Neural cell (in vitro differentiated cells): ENCODE data around the gene MACROD1. TPM values are rescaled to one million over a fixed set of nuclear protein-coding genes. Genes with fewer than 3 reads are reported as not detected.

Experiments
- H2AFZ ChIP-seq: fragments of 200-600, 300-800 bp; sonication (generic), shearing (Covaris generic); 2 replicates; pipeline ENCODE4 v1.6.0; 2014; ENCODE audit warnings: low read depth, mild to moderate bottlenecking, antibody characterized with exemption, low read length, moderate library complexity
- H3F3A ChIP-seq: fragments of 200-600 bp; shearing (Covaris generic); 2 replicates; pipeline ENCODE4 v1.6.1; 2016; ENCODE audit warnings: mild to moderate bottlenecking, moderate library complexity, mixed read lengths, antibody characterized with exemption, low read length; ENCODE audit not compliant: insufficient read depth, poor library complexity, severe bottlenecking
- H3K27ac ChIP-seq: fragments of 200-600, 300-800 bp; sonication (generic), shearing (Covaris generic); 2 replicates; pipeline ENCODE4 v1.5.1; 2014; ENCODE audit warnings: mild to moderate bottlenecking, low read length, moderate library complexity
- H3K27me3 ChIP-seq: fragments of 300-800, 200-600 bp; sonication (generic), shearing (Covaris generic); 2 replicates; pipeline ENCODE4 v1.6.0; 2014; ENCODE audit warnings: mild to moderate bottlenecking, low read depth, low read length, moderate library complexity; ENCODE audit not compliant: insufficient read depth
- H3K36me3 ChIP-seq: fragments of 300-800, 200-600 bp; sonication (generic), shearing (Covaris generic); 2 replicates; pipeline ENCODE4 v1.5.1; 2014; ENCODE audit warnings: mild to moderate bottlenecking, antibody characterized with exemption, low read length, moderate library complexity; ENCODE audit not compliant: insufficient read depth
- H3K4me2 ChIP-seq: fragments of 300-800, 200-600 bp; sonication (generic), shearing (Covaris generic); 2 replicates; pipeline ENCODE4 v1.6.0; 2014; ENCODE audit warnings: mild to moderate bottlenecking, low read length
- H3K4me3 ChIP-seq: fragments of 300-800, 200-600 bp; sonication (generic), shearing (Covaris generic); 2 replicates; pipeline ENCODE4 v1.5.1; 2014; ENCODE audit warnings: mild to moderate bottlenecking, low read length, moderate library complexity
- H3K79me2 ChIP-seq: fragments of 200-600 bp; shearing (Covaris generic); replicated peaks from 2 replicates; pipeline ENCODE4 v1.6.0; 2014; ENCODE audit warnings: mild to moderate bottlenecking, low read length, moderate library complexity; ENCODE audit not compliant: insufficient read depth
- H3K9ac ChIP-seq: fragments of 300-800, 200-600 bp; sonication (generic), shearing (Covaris generic); 2 replicates; pipeline ENCODE4 v1.6.1; 2016; ENCODE audit warnings: mild to moderate bottlenecking, low read length, mixed read lengths
- H3K9me2 ChIP-seq: fragments of 200-600 bp; shearing (Covaris generic); 2 replicates; pipeline ENCODE4 v1.6.1; 2016; ENCODE audit warnings: mild to moderate bottlenecking, low read length, mixed read lengths; ENCODE audit not compliant: insufficient read depth
- H3K9me3 ChIP-seq: fragments of 200-600, 300-800 bp; sonication (generic), shearing (Covaris generic); 2 replicates; pipeline ENCODE4 v1.6.1; 2016; ENCODE audit warnings: mild to moderate bottlenecking, mixed run types, low read length, moderate library complexity, mixed read lengths
- H4K20me1 ChIP-seq: fragments of 200-600 bp; shearing (Covaris generic); 2 replicates; pipeline ENCODE4 v1.6.1; 2016; ENCODE audit warnings: mild to moderate bottlenecking, mixed run types; ENCODE audit not compliant: insufficient read depth
- EP300 ChIP-seq: fragments of 450-650 bp; conservative IDR thresholded peaks from 2 replicates; pipeline ENCODE4 v1.6.1; 2014; ENCODE audit warnings: antibody characterized with exemption, mild to moderate bottlenecking, moderate library complexity; ENCODE audit not compliant: poor library complexity, severe bottlenecking
- EZH2 ChIP-seq: fragments of 200-600, 300-800 bp; shearing (Covaris generic), sonication (generic); IDR thresholded peaks from 2 replicates; pipeline ENCODE4 v1.6.1; 2014; ENCODE audit warnings: antibody characterized with exemption, low read length, borderline replicate concordance, mild to moderate bottlenecking; ENCODE audit not compliant: insufficient read depth, poor library complexity, severe bottlenecking
- MXI1 ChIP-seq: fragments of 450-650 bp; conservative IDR thresholded peaks from 2 replicates; pipeline ENCODE4 v1.6.1; 2014; ENCODE audit warnings: antibody characterized with exemption, mild to moderate bottlenecking; ENCODE audit not compliant: poor library complexity, severe bottlenecking
- POLR2AphosphoS5 ChIP-seq: IDR thresholded peaks from 2 replicates; pipeline ENCODE4 v1.6.1; 2012
- RAD21 ChIP-seq: fragments of 450-650 bp; conservative IDR thresholded peaks from 2 replicates; pipeline ENCODE4 v1.6.1; 2014; ENCODE audit warnings: antibody characterized with exemption, mild to moderate bottlenecking, moderate library complexity
- SMC3 ChIP-seq: fragments of 450-650 bp; conservative IDR thresholded peaks from 2 replicates; pipeline ENCODE4 v1.6.1; 2014; ENCODE audit warnings: antibody characterized with exemption, mild to moderate bottlenecking, moderate library complexity; ENCODE audit not compliant: poor library complexity
- TAF1 ChIP-seq: IDR thresholded peaks from 2 replicates; pipeline ENCODE4 v1.6.1; 2012; ENCODE audit warnings: low read depth
- polyA plus RNA-seq: library from polyadenylated mRNA; depleted of rRNA; stranded (reverse); fragments of >200 nt; gene quantifications from 2 replicates; pipeline ENCODE4 v1.2.3, GENCODE V29; 2014
- TF ChIP-seq, protein P1 (sequence below): IDR thresholded peaks from 2 replicates; pipeline ENCODE4 v1.6.1; 2012; ENCODE audit warnings: borderline replicate concordance
- TF ChIP-seq, protein P2 (sequence below): fragments of 450-650 bp; IDR thresholded peaks from 2 replicates; pipeline ENCODE4 v1.5.1; 2014; ENCODE audit warnings: antibody characterized with exemption, mild to moderate bottlenecking, moderate library complexity; ENCODE audit not compliant: poor library complexity, severe bottlenecking

MACROD1 gene
- polyA plus RNA-seq, 1 donor from 2014 or later = 30.8 TPM

DNA sequence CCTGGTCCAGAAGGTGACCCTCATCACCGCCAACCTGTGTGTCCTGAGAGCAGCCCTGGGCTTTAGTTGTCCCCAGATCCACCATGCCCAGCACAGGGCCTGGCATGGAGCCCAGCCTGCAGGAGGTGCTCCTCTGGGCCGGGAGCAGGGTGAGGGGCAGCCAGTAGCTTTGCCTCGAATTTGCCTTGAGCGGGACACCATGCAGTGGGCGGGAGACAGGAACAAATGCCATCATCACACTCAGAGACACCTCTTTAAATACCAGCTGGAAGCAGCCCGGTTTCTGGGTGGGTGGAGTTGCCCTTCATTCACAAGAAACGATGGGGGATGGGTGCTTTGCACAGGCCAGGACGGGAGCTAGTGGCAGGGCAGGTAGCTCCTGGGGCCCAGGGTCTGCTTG, 110.8 kb downstream of the MACROD1 start:
- Histone ChIP-seq H3K4me3 (no peak overlapping the region), H3K4me2 (no peak overlapping the region), H3K36me3 (no peaks in the 10 kb centered on the region), H3K9me2 (no peaks in the 10 kb centered on the region), H3K27me3 (no peaks in the 10 kb centered on the region), H3K27ac (no peak overlapping the region), H3K9ac (no peak overlapping the region), H2AFZ (no peak overlapping the region), H3F3A (no peaks in the 10 kb centered on the region), H3K79me2 (no peaks in the 10 kb centered on the region), H3K9me3 (no peaks in the 10 kb centered on the region), H4K20me1 (no peaks in the 10 kb centered on the region)
- TF ChIP-seq EZH2 (no peak), MXI1 (no peak), RAD21 (no peak), POLR2AphosphoS5 (no peak), SMC3 (no peak), TAF1 (no peak), EP300 (no peak)
- TF ChIP-seq, protein P1, sequence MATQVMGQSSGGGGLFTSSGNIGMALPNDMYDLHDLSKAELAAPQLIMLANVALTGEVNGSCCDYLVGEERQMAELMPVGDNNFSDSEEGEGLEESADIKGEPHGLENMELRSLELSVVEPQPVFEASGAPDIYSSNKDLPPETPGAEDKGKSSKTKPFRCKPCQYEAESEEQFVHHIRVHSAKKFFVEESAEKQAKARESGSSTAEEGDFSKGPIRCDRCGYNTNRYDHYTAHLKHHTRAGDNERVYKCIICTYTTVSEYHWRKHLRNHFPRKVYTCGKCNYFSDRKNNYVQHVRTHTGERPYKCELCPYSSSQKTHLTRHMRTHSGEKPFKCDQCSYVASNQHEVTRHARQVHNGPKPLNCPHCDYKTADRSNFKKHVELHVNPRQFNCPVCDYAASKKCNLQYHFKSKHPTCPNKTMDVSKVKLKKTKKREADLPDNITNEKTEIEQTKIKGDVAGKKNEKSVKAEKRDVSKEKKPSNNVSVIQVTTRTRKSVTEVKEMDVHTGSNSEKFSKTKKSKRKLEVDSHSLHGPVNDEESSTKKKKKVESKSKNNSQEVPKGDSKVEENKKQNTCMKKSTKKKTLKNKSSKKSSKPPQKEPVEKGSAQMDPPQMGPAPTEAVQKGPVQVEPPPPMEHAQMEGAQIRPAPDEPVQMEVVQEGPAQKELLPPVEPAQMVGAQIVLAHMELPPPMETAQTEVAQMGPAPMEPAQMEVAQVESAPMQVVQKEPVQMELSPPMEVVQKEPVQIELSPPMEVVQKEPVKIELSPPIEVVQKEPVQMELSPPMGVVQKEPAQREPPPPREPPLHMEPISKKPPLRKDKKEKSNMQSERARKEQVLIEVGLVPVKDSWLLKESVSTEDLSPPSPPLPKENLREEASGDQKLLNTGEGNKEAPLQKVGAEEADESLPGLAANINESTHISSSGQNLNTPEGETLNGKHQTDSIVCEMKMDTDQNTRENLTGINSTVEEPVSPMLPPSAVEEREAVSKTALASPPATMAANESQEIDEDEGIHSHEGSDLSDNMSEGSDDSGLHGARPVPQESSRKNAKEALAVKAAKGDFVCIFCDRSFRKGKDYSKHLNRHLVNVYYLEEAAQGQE = no peak
- TF ChIP-seq, protein P2, sequence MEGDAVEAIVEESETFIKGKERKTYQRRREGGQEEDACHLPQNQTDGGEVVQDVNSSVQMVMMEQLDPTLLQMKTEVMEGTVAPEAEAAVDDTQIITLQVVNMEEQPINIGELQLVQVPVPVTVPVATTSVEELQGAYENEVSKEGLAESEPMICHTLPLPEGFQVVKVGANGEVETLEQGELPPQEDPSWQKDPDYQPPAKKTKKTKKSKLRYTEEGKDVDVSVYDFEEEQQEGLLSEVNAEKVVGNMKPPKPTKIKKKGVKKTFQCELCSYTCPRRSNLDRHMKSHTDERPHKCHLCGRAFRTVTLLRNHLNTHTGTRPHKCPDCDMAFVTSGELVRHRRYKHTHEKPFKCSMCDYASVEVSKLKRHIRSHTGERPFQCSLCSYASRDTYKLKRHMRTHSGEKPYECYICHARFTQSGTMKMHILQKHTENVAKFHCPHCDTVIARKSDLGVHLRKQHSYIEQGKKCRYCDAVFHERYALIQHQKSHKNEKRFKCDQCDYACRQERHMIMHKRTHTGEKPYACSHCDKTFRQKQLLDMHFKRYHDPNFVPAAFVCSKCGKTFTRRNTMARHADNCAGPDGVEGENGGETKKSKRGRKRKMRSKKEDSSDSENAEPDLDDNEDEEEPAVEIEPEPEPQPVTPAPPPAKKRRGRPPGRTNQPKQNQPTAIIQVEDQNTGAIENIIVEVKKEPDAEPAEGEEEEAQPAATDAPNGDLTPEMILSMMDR = no peak

DNA sequence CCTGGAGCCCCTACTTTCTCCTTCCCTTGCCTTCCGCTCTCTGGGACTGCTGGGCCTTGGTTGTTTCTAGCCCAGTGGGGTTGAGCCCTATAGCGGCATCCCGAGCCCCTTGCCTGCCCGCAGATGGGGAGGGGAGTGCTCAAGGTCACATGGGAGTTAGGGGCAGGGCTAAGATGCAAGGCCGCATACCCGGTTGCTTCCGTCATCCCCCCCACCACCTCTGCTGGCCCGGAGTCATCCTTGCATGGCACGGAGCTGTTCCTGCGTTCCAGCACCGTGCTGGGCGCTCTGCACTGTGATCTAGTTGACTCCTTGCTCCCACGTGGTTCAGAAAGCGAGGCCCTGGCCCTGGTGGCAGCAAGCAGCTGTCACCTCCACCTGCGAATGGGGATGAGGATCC, 112.2 kb downstream of the MACROD1 start:
- no peaks in the 10 kb centered on the region for H4K20me1 ChIP-seq
- H3K9me2 ChIP-seq = no peaks in the 10 kb centered on the region
- H3K4me2 ChIP-seq = no peak overlapping the region
- no peaks in the 10 kb centered on the region for H3K36me3 ChIP-seq
- no peak overlapping the region for H3K4me3 ChIP-seq
- no peaks in the 10 kb centered on the region for H3F3A ChIP-seq
- H3K79me2 ChIP-seq = no peaks in the 10 kb centered on the region
- TF ChIP-seq RAD21 = no peak
- TF ChIP-seq, protein P2 = no peak
- TF ChIP-seq TAF1 = no peak
- no peak for TF ChIP-seq EZH2
- TF ChIP-seq POLR2AphosphoS5 = no peak
- no peak for TF ChIP-seq SMC3
- TF ChIP-seq MXI1 = no peak
- no peak for TF ChIP-seq EP300
- TF ChIP-seq, protein P1 = no peak
- no peak overlapping the region for H3K27ac ChIP-seq
- no peak overlapping the region for H2AFZ ChIP-seq
- H3K27me3 ChIP-seq = no peaks in the 10 kb centered on the region
- no peak overlapping the region for H3K9ac ChIP-seq
- no peaks in the 10 kb centered on the region for H3K9me3 ChIP-seq
